Amniotic stem cell (primary cell): ENCODE data around the gene HLA-DQB2.
"Not testable (repeated sequence)": the region's sequence is repeated elsewhere in the genome, so short reads cannot be mapped to it uniquely, and the experiment has no call there.

Source experiments
- DNase-seq: peaks from one replicate; lab custom pipeline; 2025; lab: John Stamatoyannopoulos, UW

Gene HLA-DQB2

GRCh38 chr6:32745649-32746048 lies 17.7 kb downstream of the HLA-DQB2 start:
- DNase-seq: not testable (repeated sequence)

DNA sequence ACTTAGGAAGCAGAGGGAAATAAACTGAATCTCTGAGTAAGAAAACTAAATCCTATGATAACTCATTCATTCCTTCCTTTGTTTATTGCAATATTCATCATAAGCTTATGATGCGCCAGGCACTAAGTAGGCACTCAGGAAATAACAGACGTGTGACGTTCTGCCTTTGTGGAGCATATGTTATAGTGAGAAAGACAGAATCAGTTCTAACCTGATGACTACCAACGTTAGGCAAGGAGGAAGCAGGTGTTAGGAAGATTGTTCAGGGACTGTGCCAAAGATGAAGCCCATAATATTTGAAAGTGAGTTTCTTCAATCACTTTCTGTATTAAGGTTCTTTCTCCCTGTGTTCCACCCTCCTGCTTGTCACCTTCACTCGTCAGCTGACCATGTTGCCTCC lies 18.6 kb downstream of the HLA-DQB2 start:
- DNase-seq: no peak

DNA sequence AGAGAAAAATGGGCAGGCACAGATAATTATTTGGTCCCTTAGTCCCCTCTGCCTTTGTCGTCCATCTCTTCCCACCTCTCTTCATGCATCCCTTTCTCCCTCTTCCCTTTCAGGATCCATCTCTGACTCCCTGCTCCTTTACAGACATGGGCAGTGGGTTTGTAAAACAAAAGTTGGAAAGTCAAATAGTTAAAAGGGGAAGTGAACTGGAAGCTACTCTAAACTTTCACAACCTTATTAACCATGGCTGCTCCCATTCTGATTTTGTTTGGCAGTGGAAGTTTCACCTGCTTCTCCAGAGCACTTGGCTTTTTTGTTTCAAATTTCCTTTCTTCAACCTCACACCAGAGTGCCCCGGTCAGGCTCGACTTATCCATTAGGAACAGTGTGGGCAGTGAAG lies 21.0 kb downstream of the HLA-DQB2 start:
- DNase-seq: no peak

DNA sequence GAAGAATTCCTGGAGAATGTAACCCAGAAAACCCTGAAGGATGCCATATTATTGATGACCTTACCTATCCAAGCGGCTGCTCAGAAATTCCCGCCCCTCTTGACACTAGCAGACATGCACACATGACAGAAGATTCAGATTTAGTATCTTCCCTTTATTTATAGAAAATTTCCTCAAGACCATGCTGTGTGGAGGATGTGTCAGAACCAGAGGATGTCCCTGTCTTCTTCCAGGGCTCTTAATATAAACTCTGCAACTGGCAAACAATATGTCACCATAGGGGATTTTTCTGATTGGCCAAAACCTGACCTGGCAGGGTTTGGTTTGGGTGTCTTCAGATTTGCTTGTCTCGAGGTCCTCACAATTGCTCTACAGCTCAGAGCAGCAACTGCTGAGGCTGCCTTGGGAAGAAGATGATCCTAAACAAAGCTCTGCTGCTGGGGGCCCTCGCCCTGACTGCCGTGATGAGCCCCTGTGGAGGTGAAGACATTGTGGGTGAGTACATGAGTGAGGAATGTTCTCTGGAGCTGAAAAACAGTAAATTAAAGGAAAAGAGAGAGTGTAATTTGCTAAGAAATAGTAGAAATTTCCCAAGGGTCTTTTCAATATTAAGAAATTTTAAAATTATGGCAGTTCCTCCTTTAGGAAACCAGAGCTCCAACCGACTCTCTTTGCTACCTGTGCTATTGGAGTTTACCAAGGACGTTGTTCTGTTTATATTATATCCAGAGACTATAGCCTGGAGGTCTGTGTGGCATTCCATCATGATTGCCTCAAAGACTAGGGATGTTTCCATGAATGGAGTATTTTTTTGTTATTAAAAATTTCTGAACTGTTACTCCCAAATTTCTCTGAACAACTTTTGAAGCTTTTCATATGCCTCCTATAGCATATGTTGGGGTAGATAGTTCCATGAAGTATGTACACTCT lies 22.0 kb downstream of the HLA-DQB2 start, which contains the start of gene HLA-DQA2:
TSS of gene HLA-DQA2 (plus strand) at position 361 of the 930 bp plus-strand sequence. CDS start at position 414, 53 bp downstream.
- no peak for DNase-seq

DNA sequence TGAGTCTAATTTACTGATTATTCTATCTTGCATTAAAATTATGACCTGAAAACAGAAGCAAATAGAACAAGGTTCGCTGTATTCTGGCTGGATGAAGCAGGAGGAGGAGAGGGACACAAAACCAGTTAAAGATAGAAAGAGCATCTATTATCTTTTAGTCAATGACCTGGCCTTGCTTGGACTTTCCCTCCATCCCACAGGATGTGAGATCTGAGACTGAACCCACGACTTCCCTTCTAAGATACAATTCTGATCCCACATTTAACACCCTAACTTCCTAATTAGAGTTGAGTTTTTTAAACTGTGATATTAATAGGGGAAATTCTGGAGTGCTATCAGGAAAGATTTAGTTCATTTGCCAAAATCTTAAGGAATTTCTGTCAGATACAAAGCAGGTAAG lies 25.2 kb downstream of the HLA-DQB2 start:
- DNase-seq: no peak

DNA sequence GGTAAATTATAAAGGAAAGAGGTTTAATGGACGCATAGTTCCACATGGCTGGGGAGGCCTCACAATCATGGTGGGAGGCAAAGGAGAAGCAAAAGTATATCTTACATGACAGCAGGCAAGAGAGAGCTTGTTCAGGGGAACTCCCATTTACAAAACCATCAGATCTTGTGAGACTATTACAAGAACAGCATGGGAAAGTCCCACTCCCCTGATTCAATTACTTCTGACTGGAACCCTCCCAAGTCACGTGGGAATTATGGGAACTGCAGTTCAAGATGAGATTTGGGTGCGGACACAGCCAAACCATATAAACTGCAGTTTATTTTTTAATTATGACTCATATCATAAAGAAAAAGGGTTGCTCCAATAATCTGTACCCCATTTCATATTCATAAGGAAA lies 44.5 kb downstream of the HLA-DQB2 start:
- no peak for DNase-seq

DNA sequence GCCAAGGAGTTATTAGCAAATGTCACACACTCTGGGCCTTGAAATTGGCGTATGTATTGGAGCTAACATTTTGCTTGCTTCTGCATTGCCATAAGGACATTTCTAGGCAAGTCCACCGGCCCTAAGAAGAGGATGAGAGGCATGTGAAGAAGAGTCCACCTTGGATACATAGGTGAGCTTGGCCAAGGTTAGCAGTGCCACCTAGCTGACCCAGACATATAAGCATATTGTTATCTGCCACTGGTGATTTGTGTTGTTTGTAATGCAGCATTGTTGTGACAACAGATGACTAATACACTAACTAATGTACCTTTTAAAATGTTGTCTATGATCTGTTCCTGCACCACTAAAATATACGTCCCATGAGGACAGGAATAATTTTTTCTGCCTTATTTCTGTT lies 46.9 kb downstream of the HLA-DQB2 start:
- no peak for DNase-seq

DNA sequence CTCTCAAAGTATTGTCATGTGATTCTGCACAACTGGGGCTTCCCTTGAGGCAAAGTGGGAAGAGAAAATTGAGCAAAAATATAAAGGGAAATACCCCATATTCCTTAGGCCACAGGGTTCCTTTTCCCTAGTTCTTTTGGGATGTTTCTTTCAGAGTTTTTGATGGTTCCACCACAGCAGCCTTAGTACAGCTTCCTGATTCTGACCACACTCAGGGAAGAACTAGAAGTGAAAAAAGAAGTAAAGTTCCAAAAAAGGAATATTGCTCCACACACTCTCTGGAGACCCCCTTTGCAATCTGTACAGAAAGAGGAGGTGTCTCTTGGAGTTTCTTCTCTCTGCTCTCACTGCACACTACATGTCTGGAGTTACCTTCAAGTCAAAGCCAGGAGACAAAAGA lies 50.1 kb downstream of the HLA-DQB2 start:
- no peak for DNase-seq

DNA sequence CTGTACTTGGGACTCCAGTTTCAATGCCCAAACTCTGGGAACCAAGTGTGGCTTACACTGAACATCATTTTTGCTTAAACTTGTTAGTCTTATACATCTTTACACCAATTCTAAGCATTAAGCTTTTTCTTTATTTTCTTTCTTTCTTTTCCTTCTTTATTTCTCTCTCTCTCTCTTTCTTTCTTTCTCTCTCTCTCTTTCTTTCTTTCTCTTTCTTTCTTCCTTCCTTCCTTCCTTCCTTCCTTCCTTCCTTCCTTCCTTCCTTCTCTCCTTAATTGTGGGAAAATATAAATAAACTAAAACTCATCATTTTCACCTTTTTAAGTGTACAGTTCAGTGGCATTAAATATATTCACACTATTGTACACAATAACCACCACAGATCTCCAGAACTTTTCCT lies 53.7 kb downstream of the HLA-DQB2 start:
- DNase-seq: no peak
